Osteocyte (in vitro differentiated cells): ENCODE data around the gene PAX2. TPM values are rescaled to one million over a fixed set of nuclear protein-coding genes. Genes with fewer than 3 reads are reported as not detected.

Experiments used
- DNase-seq: peaks from one replicate; pipeline ENCODE4 v3.0.0; 2021; ENCODE audit warnings: mixed read lengths; ENCODE audit not compliant: unreplicated experiment; ENCODE audit errors: extremely low spot score
- H3K27ac Mint-ChIP-seq: one replicate; pipeline ENCODE4 v1.8.0; 2021; ENCODE audit warnings: mild to moderate bottlenecking, mixed read lengths; ENCODE audit not compliant: unreplicated experiment
- H3K27me3 Mint-ChIP-seq: one replicate; pipeline ENCODE4 v1.8.0; 2021; ENCODE audit warnings: mixed read lengths; ENCODE audit not compliant: unreplicated experiment
- H3K36me3 Mint-ChIP-seq: one replicate; pipeline ENCODE4 v1.8.0; 2021; ENCODE audit warnings: mixed read lengths; ENCODE audit not compliant: unreplicated experiment
- H3K4me1 Mint-ChIP-seq: one replicate; pipeline ENCODE4 v1.8.0; 2021; ENCODE audit warnings: mixed read lengths; ENCODE audit not compliant: unreplicated experiment
- H3K4me3 Mint-ChIP-seq: one replicate; pipeline ENCODE4 v1.8.0; 2021; ENCODE audit warnings: mild to moderate bottlenecking, moderate library complexity, mixed read lengths; ENCODE audit not compliant: unreplicated experiment
- H3K9me3 Mint-ChIP-seq: one replicate; pipeline ENCODE4 v1.8.0; 2021; ENCODE audit warnings: mixed read lengths; ENCODE audit not compliant: unreplicated experiment
- CTCF ChIP-seq: fragments of 200-600 bp; sonication (generic); IDR thresholded peaks from 2 replicates; pipeline ENCODE4 v1.5.0; 2021; ENCODE audit warnings: antibody characterized with exemption, mild to moderate bottlenecking, moderate library complexity
- total RNA-seq: library from RNA; stranded (reverse); gene quantifications from 2 replicates; pipeline ENCODE4 v1.2.1, GENCODE V29; 2021

PAX2 gene
- total RNA-seq, 1 donor from 2014 or later = 0.30 TPM

- peaks cover 70% of the 10 kb centered on the region for H3K27me3 Mint-ChIP-seq
- no peaks in the 10 kb centered on the region for H3K36me3 Mint-ChIP-seq
- DNase-seq = no peak
- H3K4me1 Mint-ChIP-seq = no peaks in the 10 kb centered on the region
- no peak overlapping the region for H3K27ac Mint-ChIP-seq
- no peak for TF ChIP-seq CTCF
- H3K4me3 Mint-ChIP-seq = no peak overlapping the region
- no peaks in the 10 kb centered on the region for H3K9me3 Mint-ChIP-seq
Observed at GRCh38 chr10:100858747-100859483, 113.5 kb downstream of the PAX2 start.

GRCh38 chr10:100859484-100859763, 114.0 kb downstream of the PAX2 start:
- no peak for TF ChIP-seq CTCF
- no peak overlapping the region for H3K4me3 Mint-ChIP-seq
- H3K27me3 Mint-ChIP-seq = peaks cover 70% of the 10 kb centered on the region
- no peaks in the 10 kb centered on the region for H3K9me3 Mint-ChIP-seq
- H3K4me1 Mint-ChIP-seq = no peaks in the 10 kb centered on the region
- DNase-seq = no peak
- H3K27ac Mint-ChIP-seq = no peak overlapping the region
- no peaks in the 10 kb centered on the region for H3K36me3 Mint-ChIP-seq

- H3K4me3 Mint-ChIP-seq = no peak overlapping the region
Observed at GRCh38 chr10:100863433-100863832, 118.1 kb downstream of the PAX2 start.

GRCh38 chr10:100864036-100864885, 118.9 kb downstream of the PAX2 start:
- no peaks in the 10 kb centered on the region for H3K36me3 Mint-ChIP-seq
- H3K9me3 Mint-ChIP-seq = no peaks in the 10 kb centered on the region
- peaks cover 3% of the 10 kb centered on the region for H3K4me1 Mint-ChIP-seq
- H3K27me3 Mint-ChIP-seq = peaks cover 62% of the 10 kb centered on the region
- no peak for TF ChIP-seq CTCF
- no peak overlapping the region for H3K4me3 Mint-ChIP-seq
- no peak for DNase-seq
- H3K27ac Mint-ChIP-seq = no peak overlapping the region

More at GRCh38 chr10:100863433-100863832, 118.1 kb downstream of the PAX2 start:
- H3K36me3 Mint-ChIP-seq = no peaks in the 10 kb centered on the region
- peaks cover 66% of the 10 kb centered on the region for H3K27me3 Mint-ChIP-seq
- no peak for TF ChIP-seq CTCF
- no peaks in the 10 kb centered on the region for H3K9me3 Mint-ChIP-seq
- no peak overlapping the region for H3K27ac Mint-ChIP-seq
- peaks cover 3% of the 10 kb centered on the region for H3K4me1 Mint-ChIP-seq
- no peak for DNase-seq

- Mint-ChIP-seq H3K4me1 (peaks cover 3% of the 10 kb centered on the region), H3K4me3 (no peak overlapping the region), H3K36me3 (no peaks in the 10 kb centered on the region), H3K9me3 (no peaks in the 10 kb centered on the region), H3K27ac (no peak overlapping the region), H3K27me3 (peaks cover 56% of the 10 kb centered on the region)
- DNase-seq = no peak
- no peak for TF ChIP-seq CTCF
Observed at GRCh38 chr10:100864978-100865377, 119.6 kb downstream of the PAX2 start.
